Measurements from ENCODE around the gene TMEM79. TPM values are rescaled to one million over a fixed set of nuclear protein-coding genes. Genes with fewer than 3 reads are reported as not detected.

The TMEM79 gene
- total and polyA plus RNA-seq, 2 of the 4 experiments (the other 2 are of a cell fraction) = 0.54 to 3.3 TPM

GRCh38 chr1:156266051-156266450, 18.1 kb upstream of the TMEM79 start:
- H2AFZ ChIP-seq (replicated peaks; ENCODE audit: low read length, poor library complexity) = no peak overlapping the region
- intact Hi-C loops (cut with micrococcal nuclease) = loop anchor here (5.0 kb wide), 1 partner anchor 51 kb away; no protein-coding TSS in a partner anchor
- peaks cover 32% of the 10 kb centered on the region for H4K20me1 ChIP-seq (ENCODE audit: insufficient read depth, low read length)
- POLR2A ChIA-PET (ENCODE audit: unreplicated experiment) = no interaction called here
- DNase-seq = no peak
- H4K5ac ChIP-seq (ENCODE audit: low read depth, low read length) = no peak overlapping the region
- H2BK5ac ChIP-seq (ENCODE audit: low read depth, low read length, poor library complexity, severe bottlenecking) = no peak overlapping the region
- H3K4me1 ChIP-seq (ENCODE audit: control insufficient read depth, insufficient read depth, low read length) = peaks cover 10% of the 10 kb centered on the region
- H3K27me3 ChIP-seq (ENCODE audit: control insufficient read depth, insufficient read depth, low read length) = no peaks in the 10 kb centered on the region
- peaks cover 13 to 53% of the 10 kb centered on the region in 2 experiments for H3K79me1 ChIP-seq (ENCODE audit: low read depth in 1 of 2, low read length in 2 of 2)
- no peak overlapping the region for H3K4me3 ChIP-seq (ENCODE audit: insufficient read depth, low read depth, low read length)
- TF ChIP-seq FOS (IDR thresholded peaks at IDR 0.05; ENCODE audit: low read depth, low read length) (no peak), POLR2A (IDR thresholded peaks at IDR 0.05; ENCODE audit: low read depth, low read length) (no peak), CEBPB (IDR thresholded peaks at IDR 0.05; ENCODE audit: low read depth, low read length) (no peak), RAD21 (IDR thresholded peaks at IDR 0.05; ENCODE audit: low read length) (no peak), CTCF (conservative IDR thresholded peaks at IDR 0.05; ENCODE audit: low read depth, low read length) (no peak), MAZ (IDR thresholded peaks at IDR 0.05; ENCODE audit: borderline replicate concordance, low read depth, low read length) (no peak), ELK1 (IDR thresholded peaks at IDR 0.05; ENCODE audit: borderline replicate concordance, low read depth, low read length) (no peak), USF2 (IDR thresholded peaks at IDR 0.05; ENCODE audit: low read depth, low read length) (no peak), CHD1 (IDR thresholded peaks at IDR 0.05; ENCODE audit: low read depth, low read length) (no peak), RFX5 (IDR thresholded peaks at IDR 0.05; ENCODE audit: low read depth, low read length) (no peak), NFE2L2 (IDR thresholded peaks at IDR 0.05; ENCODE audit: low read depth, low read length) (no peak), MAFK (IDR thresholded peaks at IDR 0.05; ENCODE audit: low read depth, low read length) (no peak), BHLHE40 (IDR thresholded peaks at IDR 0.05; ENCODE audit: low read depth, low read length) (no peak), SMC3 (IDR thresholded peaks at IDR 0.05; ENCODE audit: low read depth, low read length) (no peak), RCOR1 (IDR thresholded peaks at IDR 0.05; ENCODE audit: insufficient replicate concordance, low read length) (no peak), MXI1 (IDR thresholded peaks at IDR 0.05; ENCODE audit: borderline replicate concordance, low read depth, low read length) (no peak)
- H3K27ac ChIP-seq (ENCODE audit: insufficient read depth, low read length) = no peak overlapping the region
- peaks cover 63% of the 10 kb centered on the region for H3K36me3 ChIP-seq (ENCODE audit: control insufficient read depth, insufficient read depth, low read length)
- H3K14ac ChIP-seq (replicated peaks; ENCODE audit: low read depth, low read length) = no peak overlapping the region
- H3K9ac ChIP-seq (ENCODE audit: low read depth, low read length) = no peak overlapping the region
- dilution Hi-C loops (cut with HindIII; ENCODE audit: low sequenced_read_pairs, unreplicated experiment) = no loop called here
- H3K9me3 ChIP-seq (ENCODE audit: control insufficient read depth, insufficient read depth, low read length) = no peaks in the 10 kb centered on the region
- peaks cover 19% of the 10 kb centered on the region for H3K9me1 ChIP-seq (ENCODE audit: insufficient read depth, low read length)
- H2BK15ac ChIP-seq (ENCODE audit: low read depth, low read length) = no peak overlapping the region
- H2BK120ac ChIP-seq (ENCODE audit: low read depth, low read length) = no peak overlapping the region
- no peak overlapping the region for H4K91ac ChIP-seq (ENCODE audit: insufficient read depth, low read depth, low read length)
- H2AK9ac ChIP-seq (replicated peaks; ENCODE audit: low read depth, low read length, poor library complexity) = no peak overlapping the region
- H2BK20ac ChIP-seq (ENCODE audit: low read depth, low read length) = no peak overlapping the region
- no TSS peak for BruUV-seq (replicated peaks)
- H2AK5ac ChIP-seq (ENCODE audit: low read depth, low read length) = no peak overlapping the region
- H3K56ac ChIP-seq (ENCODE audit: extremely low read depth, insufficient read depth, low read length) = no peak overlapping the region
- CTCF ChIA-PET = no interaction called here
- in situ Hi-C loops (cut with MboI; ENCODE audit: low sequenced_read_pairs) = no loop called here
- H3K18ac ChIP-seq (ENCODE audit: low read depth, low read length) = no peak overlapping the region
- H3K4ac ChIP-seq (ENCODE audit: low read depth, low read length) = no peak overlapping the region
- WGBS, 2 experiments (ENCODE audit: extremely low coverage in 2 of 2, insufficient read length in 1 of 2) = 100% methylated on average over 2 of the region's 13 CpGs; no CpG with 5 or more reads in 1 of the 2 experiments
- H4K8ac ChIP-seq (ENCODE audit: low read depth in 2 of 2, low read length in 2 of 2) = no peak overlapping the region
- no peak overlapping the region for H3K23ac ChIP-seq (ENCODE audit: low read depth, low read length)
- no peak overlapping the region for H3K4me2 ChIP-seq (ENCODE audit: low read depth, low read length)
- ATAC-seq (ENCODE audit: low read depth) = no peak

All from IMR-90 (cell line).